Loucy (cell line): ENCODE data around the gene SCARF2.

Source experiments
- CTCF ChIP-seq: fragments of 200-600 bp; sonication (generic); conservative IDR thresholded peaks from 2 replicates; pipeline ENCODE4 v1.5.1; 2014; ENCODE audit warnings: mild to moderate bottlenecking, antibody characterized with exemption, low read length
- EZH2phosphoT487 ChIP-seq: fragments of 200-600 bp; IDR thresholded peaks from 2 replicates; pipeline ENCODE4 v1.6.1; 2018; ENCODE audit warnings: antibody characterized with exemption, mild to moderate bottlenecking, moderate library complexity, borderline replicate concordance

- no peak for TF ChIP-seq CTCF
- TF ChIP-seq EZH2phosphoT487: no peak
Observed at GRCh38 chr22:20434264-20434751, 3.3 kb downstream of the SCARF2 start.
